Kidney (tissue), 14 donors: ENCODE data around the gene LRRC75A. TPM values are rescaled to one million over a fixed set of nuclear protein-coding genes. Genes with fewer than 3 reads are reported as not detected.

Experiments
- DNase-seq, 5 donors: peaks; one replicate each; pipeline ENCODE4 v3.0.0-alpha.2; 2013 to 2020
- FAIRE-seq: peaks from 2 replicates; lab custom pipeline; 2012; peaks lifted over from hg19 to GRCh38; lab: Jason Lieb, UNC
- H3K27ac ChIP-seq, 2 donors: one replicate each; pipeline ENCODE4 v1.7.0; 2013; ENCODE audit warnings: low read depth in 2 of 2, low read length in 2 of 2, inconsistent platforms in 1 of 2
- H3K27me3 ChIP-seq: one replicate; pipeline ENCODE4 v1.7.1; 2013; ENCODE audit warnings: low read length, inconsistent platforms; ENCODE audit not compliant: control insufficient read depth, insufficient read depth
- H3K36me3 ChIP-seq, 3 donors: one replicate each; pipeline versions ENCODE4 v1.7.0 to v1.7.1; 2013; ENCODE audit warnings: low read length in 3 of 3, control low read depth in 1 of 3, inconsistent platforms in 1 of 3; ENCODE audit not compliant: insufficient read depth in 3 of 3, control insufficient read depth in 2 of 3
- H3K4me1 ChIP-seq, 3 donors: one replicate each; pipeline versions ENCODE4 v1.7.0 to v1.7.1; 2013; ENCODE audit warnings: low read length in 3 of 3, inconsistent platforms in 1 of 3, low read depth in 1 of 3; ENCODE audit not compliant: control insufficient read depth in 2 of 3, insufficient read depth in 2 of 3
- H3K4me3 ChIP-seq, 3 donors: one replicate each; pipeline versions ENCODE4 v1.7.0 to v1.8.1; 2013; ENCODE audit warnings: low read length in 3 of 3, control low read depth in 1 of 3, inconsistent platforms in 1 of 3
- H3K9ac ChIP-seq, 3 donors: one replicate each; pipeline versions ENCODE4 v1.7.0 to v1.7.1; 2013; ENCODE audit warnings: low read length in 3 of 3, control low read depth in 1 of 3, inconsistent platforms in 1 of 3
- H3K9me3 ChIP-seq, 3 donors: one replicate each; pipeline versions ENCODE4 v1.7.0 to v1.7.1; 2013; ENCODE audit warnings: low read length in 3 of 3, control low read depth in 1 of 3, inconsistent platforms in 1 of 3; ENCODE audit not compliant: control insufficient read depth in 2 of 3, insufficient read depth in 1 of 3
- intact Hi-C: fragments of 100-400 bp; cut with DNase I; formaldehyde crosslinking; loops from one replicate; pipeline ENCODE4 v1.11.1; 2022
- polyA plus RNA-seq: library from polyadenylated mRNA; stranded (reverse); fragments of 350-450 nt; fragmentation: Illumina TruSeq; extraction: RNeasy Lipid Tissue Mini Kit (QIAGEN cat#74804); gene quantifications from one replicate; pipeline ENCODE4 v1.2.3, GENCODE V29; 2014; ENCODE audit warnings: low read depth, low replicate concordance; ENCODE audit not compliant: insufficient read depth
- total RNA-seq: library from RNA; stranded (reverse); fragmentation: NEBNext Ultra II Directional; extraction: Animal tissue kit (Norgen Biotek cat#: 25700); gene quantifications from one replicate; pipeline ENCODE4 v1.2.1, GENCODE V29; 2021
- TF ChIP-seq, protein P1 (sequence below): IDR thresholded peaks from 3 replicates; pipeline ENCODE4 v1.5.1; 2012; ENCODE audit warnings: mild to moderate bottlenecking, moderate library complexity, borderline replicate concordance; ENCODE audit not compliant: insufficient read depth; ENCODE audit errors: extremely low read depth
- donor health status: control.
- donor health status: control.
- donor health status: control.
- donor health status: control.
- donor health status: control.
- donor health status: DM: yes; HTN: yes; CAD: no.
- donor health status: Normal renal cell carcinoma (clear cell type).

The LRRC75A gene
- total and polyA plus RNA-seq, 2 donors from 2014 or later: 2.5 to 2.6 TPM

DNA sequence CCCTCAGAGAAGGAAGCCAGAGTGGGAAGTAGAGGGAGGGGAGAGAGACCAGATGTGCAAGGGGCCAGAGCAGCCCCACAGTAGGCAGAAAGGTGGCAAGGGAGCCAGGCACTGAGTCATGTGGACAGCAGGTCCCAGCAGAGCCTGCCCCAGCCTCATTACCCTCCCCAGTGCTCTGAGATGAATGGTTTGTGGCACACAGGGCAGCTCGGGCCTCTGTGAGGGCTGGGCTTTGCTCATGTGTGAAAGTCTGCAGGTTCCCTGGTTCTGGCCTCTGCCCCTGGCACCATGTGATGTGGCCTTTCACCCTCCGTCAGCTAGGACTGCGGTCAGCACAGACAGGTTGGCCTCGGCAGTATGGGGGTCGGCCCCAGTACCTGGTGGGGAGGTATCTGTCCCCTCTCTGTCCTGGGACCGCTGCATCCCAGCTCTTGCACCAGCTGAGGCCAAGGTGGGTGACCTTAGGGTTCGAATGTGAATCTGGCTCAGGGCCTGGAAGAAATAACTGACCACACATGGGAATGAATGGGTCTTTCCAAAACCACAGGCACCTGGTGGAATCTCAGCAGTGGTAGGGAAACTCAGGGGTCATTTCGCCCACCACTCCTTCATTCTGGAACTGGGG, 8.9 kb downstream of the LRRC75A start:
- H3K9me3 ChIP-seq: no peaks in the 10 kb centered on the region
- no peak overlapping the region for H3K9ac ChIP-seq
- intact Hi-C loops: no loop called here
- no peaks in the 10 kb centered on the region for H3K36me3 ChIP-seq
- DNase-seq: peak in 1 of 5 donors; percentile 36
- TF ChIP-seq, protein P1, sequence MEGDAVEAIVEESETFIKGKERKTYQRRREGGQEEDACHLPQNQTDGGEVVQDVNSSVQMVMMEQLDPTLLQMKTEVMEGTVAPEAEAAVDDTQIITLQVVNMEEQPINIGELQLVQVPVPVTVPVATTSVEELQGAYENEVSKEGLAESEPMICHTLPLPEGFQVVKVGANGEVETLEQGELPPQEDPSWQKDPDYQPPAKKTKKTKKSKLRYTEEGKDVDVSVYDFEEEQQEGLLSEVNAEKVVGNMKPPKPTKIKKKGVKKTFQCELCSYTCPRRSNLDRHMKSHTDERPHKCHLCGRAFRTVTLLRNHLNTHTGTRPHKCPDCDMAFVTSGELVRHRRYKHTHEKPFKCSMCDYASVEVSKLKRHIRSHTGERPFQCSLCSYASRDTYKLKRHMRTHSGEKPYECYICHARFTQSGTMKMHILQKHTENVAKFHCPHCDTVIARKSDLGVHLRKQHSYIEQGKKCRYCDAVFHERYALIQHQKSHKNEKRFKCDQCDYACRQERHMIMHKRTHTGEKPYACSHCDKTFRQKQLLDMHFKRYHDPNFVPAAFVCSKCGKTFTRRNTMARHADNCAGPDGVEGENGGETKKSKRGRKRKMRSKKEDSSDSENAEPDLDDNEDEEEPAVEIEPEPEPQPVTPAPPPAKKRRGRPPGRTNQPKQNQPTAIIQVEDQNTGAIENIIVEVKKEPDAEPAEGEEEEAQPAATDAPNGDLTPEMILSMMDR: no peak
- no peaks in the 10 kb centered on the region for H3K27me3 ChIP-seq
- H3K27ac ChIP-seq: no peak overlapping the region
- H3K4me1 ChIP-seq: peaks cover 0 to 13% (median 4%) of the 10 kb centered on the region in 3 donors
- no peak overlapping the region for H3K4me3 ChIP-seq
- FAIRE-seq: no peak

GRCh38 chr17:16482253-16482652, 9.7 kb downstream of the LRRC75A start:
- H3K27me3 ChIP-seq: no peaks in the 10 kb centered on the region
- no peak for DNase-seq
- TF ChIP-seq, protein P1: no peak

DNA sequence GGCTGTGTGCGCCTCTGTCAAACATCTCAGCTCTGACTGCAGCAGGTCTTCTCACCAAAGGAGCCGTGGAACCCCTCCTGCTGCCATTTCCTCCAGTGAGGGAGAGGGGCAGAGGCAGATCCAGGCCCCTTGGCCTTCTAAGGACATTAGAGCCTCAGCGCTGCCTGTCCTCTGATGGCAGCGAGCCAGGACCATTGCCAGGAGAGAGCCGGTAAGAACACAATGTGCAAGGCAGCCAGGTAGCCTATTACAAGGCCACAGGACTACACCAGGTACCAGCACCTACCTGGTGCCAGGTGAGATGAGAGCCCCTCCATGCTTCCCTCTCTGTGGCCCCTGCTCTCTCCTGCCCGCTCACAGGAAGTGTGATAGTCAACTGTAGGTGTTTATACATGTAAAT, 11.0 kb downstream of the LRRC75A start:
- H3K36me3 ChIP-seq: no peaks in the 10 kb centered on the region
- no peaks in the 10 kb centered on the region for H3K9me3 ChIP-seq
- intact Hi-C loops: no loop called here
- H3K27ac ChIP-seq: no peak overlapping the region
- no peak for DNase-seq
- H3K4me3 ChIP-seq: no peak overlapping the region
- peaks cover 0 to 5% (median 3%) of the 10 kb centered on the region in 3 donors for H3K4me1 ChIP-seq
- TF ChIP-seq, protein P1: no peak
- H3K9ac ChIP-seq: no peak overlapping the region
- FAIRE-seq: no peak
- no peaks in the 10 kb centered on the region for H3K27me3 ChIP-seq

More at GRCh38 chr17:16482253-16482652, 9.7 kb downstream of the LRRC75A start:
- Histone ChIP-seq H3K9me3 (no peaks in the 10 kb centered on the region), H3K4me3 (no peak overlapping the region), H3K36me3 (no peaks in the 10 kb centered on the region), H3K9ac (no peak overlapping the region), H3K27ac (no peak overlapping the region), H3K4me1 (peaks cover 0 to 11% (median 4%) of the 10 kb centered on the region in 3 donors)
- intact Hi-C loops: no loop called here
- no peak for FAIRE-seq
